Activated naive CD4-positive, alpha-beta T cell treated with anti-CD3 and anti-CD28 coated beads, Interleukin-2, amount 10 ng/mL, durations not matched to agents 7 days and 5 days (primary cell): ENCODE measurements around the gene FBXL17.

Source experiments
- CTCF ChIA-PET: fragments of 350-600 bp; sonication (Branson Sonifier 250); formaldehyde crosslinking; loops from one replicate; lab custom pipeline; 2021; ENCODE audit warnings: antibody characterized with exemption; lab: Charles Lee
- DNase-seq: peaks from one replicate; pipeline ENCODE4 v3.0.0-alpha.2; 2020
- H3K27ac Mint-ChIP-seq: one replicate; pipeline ENCODE4 v1.8.0; 2021; ENCODE audit warnings: mild to moderate bottlenecking, moderate library complexity, mixed read lengths
- H3K27me3 Mint-ChIP-seq: one replicate; pipeline ENCODE4 v1.8.0; 2021; ENCODE audit warnings: mild to moderate bottlenecking, mixed read lengths
- H3K36me3 Mint-ChIP-seq: one replicate; pipeline ENCODE4 v1.8.0; 2021; ENCODE audit warnings: mixed read lengths
- H3K4me1 Mint-ChIP-seq: one replicate; pipeline ENCODE4 v1.8.0; 2021; ENCODE audit warnings: mixed read lengths
- H3K4me3 Mint-ChIP-seq: one replicate; pipeline ENCODE4 v1.8.0; 2021; ENCODE audit warnings: mild to moderate bottlenecking, moderate library complexity, mixed read lengths
- H3K9me3 Mint-ChIP-seq: one replicate; pipeline ENCODE4 v1.8.0; 2021; ENCODE audit warnings: mixed read lengths

FBXL17 gene

DNA sequence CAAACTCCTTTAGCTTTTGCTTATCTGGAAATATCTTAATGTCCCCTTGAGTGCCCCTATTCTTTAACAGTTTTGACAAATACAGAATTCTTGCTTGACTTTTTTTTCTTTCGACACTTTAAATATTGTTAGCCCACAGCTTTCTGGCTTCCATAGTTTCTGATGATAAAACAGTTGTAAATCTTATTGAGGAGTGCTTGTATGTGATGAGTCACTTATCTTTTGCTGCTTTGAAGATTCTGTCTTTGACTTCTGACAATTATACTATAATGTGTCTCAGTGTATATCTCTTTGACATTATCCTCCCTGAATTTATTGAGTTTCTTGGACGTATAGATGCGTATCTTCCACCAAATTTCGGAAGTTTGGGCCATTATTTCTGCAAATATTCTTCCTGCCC is 21.6 kb downstream of the FBXL17 start:
- Mint-ChIP-seq H3K27ac (no peak overlapping the region), H3K36me3 (peaks cover 8% of the 10 kb centered on the region), H3K4me3 (no peak overlapping the region), H3K4me1 (no peaks in the 10 kb centered on the region), H3K9me3 (no peaks in the 10 kb centered on the region), H3K27me3 (no peaks in the 10 kb centered on the region)
- CTCF ChIA-PET, result no interaction called here
- DNase-seq, result no peak

DNA sequence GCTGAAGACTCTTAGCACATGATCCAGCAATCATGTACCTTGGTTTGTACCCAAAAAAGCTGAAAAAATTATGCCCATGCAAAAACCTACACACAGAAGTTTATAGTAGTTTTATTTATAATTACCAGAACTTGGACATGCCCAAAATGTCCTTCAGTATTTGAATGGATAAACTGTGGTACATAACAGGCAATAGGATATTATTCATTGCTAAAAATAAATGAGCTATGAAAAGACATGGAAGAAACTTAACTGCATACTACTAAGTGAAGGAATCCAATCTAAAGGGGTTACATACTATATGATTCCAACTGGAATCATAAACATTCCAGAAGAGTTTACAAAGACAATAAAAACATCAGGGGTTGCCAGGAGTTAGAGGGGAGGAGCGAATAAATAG is 25.6 kb downstream of the FBXL17 start:
- CTCF ChIA-PET, result no interaction called here
- H3K4me1 Mint-ChIP-seq, result no peaks in the 10 kb centered on the region
- no peaks in the 10 kb centered on the region for H3K9me3 Mint-ChIP-seq
- no peaks in the 10 kb centered on the region for H3K27me3 Mint-ChIP-seq
- no peak overlapping the region for H3K27ac Mint-ChIP-seq
- H3K36me3 Mint-ChIP-seq, result peaks cover 6% of the 10 kb centered on the region
- DNase-seq, result no peak
- no peak overlapping the region for H3K4me3 Mint-ChIP-seq

DNA sequence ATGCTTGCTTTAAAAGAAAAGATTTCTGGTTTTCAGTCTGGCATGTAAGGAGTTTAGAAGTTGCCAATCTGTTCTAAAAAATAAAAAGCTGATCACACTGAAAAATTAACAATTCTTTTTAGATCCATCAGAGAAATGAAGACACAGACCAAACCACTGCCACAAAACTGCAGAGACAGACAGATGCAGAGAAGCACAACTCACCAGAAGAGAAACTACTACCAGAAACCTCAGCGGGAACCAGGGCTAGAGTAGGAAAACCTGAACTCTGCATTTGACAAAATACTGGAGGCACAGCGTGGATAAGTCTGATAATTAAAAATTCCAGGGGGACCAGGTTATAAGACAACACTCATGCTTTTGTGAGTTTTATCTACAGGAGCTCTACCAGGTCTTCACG is 28.8 kb downstream of the FBXL17 start:
- CTCF ChIA-PET, result no interaction called here
- no peaks in the 10 kb centered on the region for H3K27me3 Mint-ChIP-seq

DNA sequence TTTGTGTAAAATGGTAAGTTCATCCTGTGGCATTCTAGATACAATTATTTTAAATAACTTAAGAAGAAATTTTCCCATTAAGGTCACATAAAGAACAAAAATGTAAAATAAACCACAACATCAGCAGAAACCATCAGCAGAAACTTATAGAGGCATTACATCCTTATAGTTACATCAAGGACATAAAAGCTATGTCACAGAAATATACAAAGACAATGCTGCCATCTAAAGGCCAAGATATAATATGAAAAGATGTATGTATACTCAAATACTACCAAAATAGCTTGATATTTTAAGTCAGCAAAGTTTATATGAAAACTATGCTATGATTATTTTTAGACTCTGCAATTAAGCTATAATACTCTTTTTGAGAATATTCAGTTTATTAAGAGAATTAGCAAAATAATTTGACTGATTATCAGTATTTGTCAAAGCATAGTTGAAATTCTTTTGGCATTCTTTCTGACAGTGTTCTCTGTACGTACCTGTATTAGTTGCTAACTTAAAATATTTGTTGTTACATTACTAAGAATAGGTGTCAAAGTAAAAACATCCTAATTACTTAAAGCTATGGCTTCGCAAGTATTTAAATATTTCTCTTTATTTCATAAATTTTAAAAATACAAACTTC is 36.2 kb downstream of the FBXL17 start:
- no peaks in the 10 kb centered on the region for H3K4me1 Mint-ChIP-seq
- H3K9me3 Mint-ChIP-seq, result no peaks in the 10 kb centered on the region
- DNase-seq, result no peak
- no peak overlapping the region for H3K27ac Mint-ChIP-seq
- no peak overlapping the region for H3K4me3 Mint-ChIP-seq
- H3K27me3 Mint-ChIP-seq, result no peaks in the 10 kb centered on the region
- H3K36me3 Mint-ChIP-seq, result peaks cover 1% of the 10 kb centered on the region
- CTCF ChIA-PET, result interaction anchor here (0.7 to 2.5 kb wide), 9 partner anchors 9 to 671 kb away, joined by 3 to 20 read pairs (median 3); no protein-coding TSS in a partner anchor

More for the DNA sequence above, 28.8 kb downstream of the FBXL17 start:
- no peaks in the 10 kb centered on the region for H3K36me3 Mint-ChIP-seq
- no peaks in the 10 kb centered on the region for H3K9me3 Mint-ChIP-seq
- no peak for DNase-seq
- no peak overlapping the region for H3K4me3 Mint-ChIP-seq
- H3K27ac Mint-ChIP-seq, result no peak overlapping the region
- no peaks in the 10 kb centered on the region for H3K4me1 Mint-ChIP-seq

DNA sequence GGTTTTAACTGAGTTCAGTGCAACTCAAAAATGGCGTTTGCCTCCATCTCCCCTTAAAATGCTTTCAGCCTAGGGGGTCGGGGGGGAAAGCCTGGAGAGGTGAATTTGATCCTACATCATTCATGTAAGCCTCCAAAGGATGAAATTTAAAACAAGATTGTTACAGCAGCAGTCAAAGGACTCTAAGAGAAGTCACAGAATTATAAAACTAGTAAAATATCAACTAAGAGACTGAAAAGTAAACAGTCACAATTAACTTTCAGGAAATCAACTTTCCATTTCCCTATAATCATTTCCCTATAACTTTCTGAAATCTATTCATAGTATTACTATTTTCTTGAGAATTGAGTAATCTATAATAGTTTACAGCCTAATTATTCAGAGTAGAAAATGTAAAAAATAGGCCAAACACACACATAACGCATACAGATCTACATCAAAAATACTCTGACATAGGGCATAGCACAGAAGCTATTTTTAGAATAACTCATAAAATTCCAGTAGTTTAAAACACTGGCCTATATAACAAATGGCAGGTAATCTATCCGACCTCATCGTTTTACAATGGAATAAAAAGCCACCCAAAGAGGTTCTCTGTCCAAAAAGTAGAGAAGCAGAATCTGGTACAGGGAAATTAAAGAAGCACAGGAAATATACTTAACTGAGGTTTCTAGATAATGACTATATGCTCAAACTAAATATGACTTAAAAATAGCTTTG is 37.6 kb downstream of the FBXL17 start:
- Mint-ChIP-seq H3K4me3 (no peak overlapping the region), H3K9me3 (no peaks in the 10 kb centered on the region), H3K27ac (no peak overlapping the region), H3K36me3 (peaks cover 1% of the 10 kb centered on the region), H3K4me1 (no peaks in the 10 kb centered on the region), H3K27me3 (no peaks in the 10 kb centered on the region)
- no peak for DNase-seq
- CTCF ChIA-PET, result interaction anchor here (0.7 to 2.5 kb wide), 4 partner anchors 10 to 594 kb away, joined by 3 to 20 read pairs (median 4); no protein-coding TSS in a partner anchor

DNA sequence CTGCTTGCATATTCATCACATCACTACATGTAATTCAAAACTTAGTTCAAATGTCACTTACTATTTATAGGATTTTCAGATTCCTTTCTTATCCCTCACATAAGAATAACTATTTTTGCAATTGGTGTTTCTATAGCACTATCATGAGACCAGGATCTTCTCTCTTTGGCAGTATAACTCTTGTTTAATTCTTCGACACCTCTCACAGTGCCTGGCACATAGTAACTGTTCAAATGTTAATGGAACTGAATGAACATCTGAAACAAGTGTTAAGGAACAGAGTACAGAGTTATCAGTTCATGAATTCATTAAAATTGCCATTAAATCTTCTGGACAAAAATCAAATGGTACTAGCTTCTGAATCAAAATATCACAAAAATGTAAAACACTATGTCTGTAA is 40.0 kb downstream of the FBXL17 start:
- no peaks in the 10 kb centered on the region for H3K9me3 Mint-ChIP-seq
- no peaks in the 10 kb centered on the region for H3K4me1 Mint-ChIP-seq
- H3K36me3 Mint-ChIP-seq, result peaks cover 1% of the 10 kb centered on the region
- CTCF ChIA-PET, result no interaction called here
- no peak overlapping the region for H3K27ac Mint-ChIP-seq
- no peaks in the 10 kb centered on the region for H3K27me3 Mint-ChIP-seq
- no peak for DNase-seq
- no peak overlapping the region for H3K4me3 Mint-ChIP-seq

DNA sequence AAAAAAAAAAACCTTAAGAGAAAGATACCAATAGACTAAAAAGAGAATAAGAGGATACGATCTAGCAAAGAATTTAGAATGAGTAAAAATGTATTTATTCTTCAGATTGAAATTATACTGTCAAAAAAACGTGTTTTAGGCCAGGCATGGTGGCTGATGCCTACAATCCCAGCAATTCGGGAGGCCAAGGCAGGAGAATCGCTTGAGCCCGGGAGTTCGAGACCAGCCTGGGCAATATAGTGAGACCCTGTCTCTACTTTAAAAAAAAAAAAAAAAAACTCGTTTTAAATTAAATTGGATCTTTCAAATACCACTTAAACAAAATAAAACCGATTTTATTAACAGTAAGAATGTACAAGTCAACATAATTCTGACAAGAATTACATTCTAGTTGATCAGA is 41.8 kb downstream of the FBXL17 start:
- DNase-seq, result no peak
- Mint-ChIP-seq H3K27me3 (no peaks in the 10 kb centered on the region), H3K9me3 (no peaks in the 10 kb centered on the region), H3K27ac (no peak overlapping the region), H3K4me1 (no peaks in the 10 kb centered on the region), H3K4me3 (no peak overlapping the region), H3K36me3 (no peaks in the 10 kb centered on the region)
- CTCF ChIA-PET, result no interaction called here

DNA sequence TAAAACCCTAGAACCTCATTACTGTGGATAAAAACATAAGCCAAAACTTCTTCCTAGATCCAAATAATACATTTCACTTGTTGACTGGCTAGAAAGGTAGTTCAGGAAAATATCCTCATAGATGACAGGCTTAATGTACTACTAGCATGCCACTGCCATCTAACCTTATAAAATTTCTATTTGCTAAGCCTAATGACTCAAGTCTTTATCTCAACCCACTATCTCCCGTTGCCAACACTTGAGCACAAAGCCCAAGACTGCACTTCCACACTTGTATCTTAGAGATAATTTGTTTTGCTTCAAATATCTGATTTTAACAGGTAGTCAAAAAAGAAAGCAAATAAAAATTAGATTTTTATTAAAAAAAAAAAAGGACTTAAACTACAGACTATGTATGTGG is 42.7 kb downstream of the FBXL17 start:
- no peak for DNase-seq
- H3K9me3 Mint-ChIP-seq, result no peaks in the 10 kb centered on the region
- no peak overlapping the region for H3K4me3 Mint-ChIP-seq
- no peaks in the 10 kb centered on the region for H3K4me1 Mint-ChIP-seq
- no peak overlapping the region for H3K27ac Mint-ChIP-seq
- H3K27me3 Mint-ChIP-seq, result no peaks in the 10 kb centered on the region
- CTCF ChIA-PET, result no interaction called here
- H3K36me3 Mint-ChIP-seq, result no peaks in the 10 kb centered on the region

DNA sequence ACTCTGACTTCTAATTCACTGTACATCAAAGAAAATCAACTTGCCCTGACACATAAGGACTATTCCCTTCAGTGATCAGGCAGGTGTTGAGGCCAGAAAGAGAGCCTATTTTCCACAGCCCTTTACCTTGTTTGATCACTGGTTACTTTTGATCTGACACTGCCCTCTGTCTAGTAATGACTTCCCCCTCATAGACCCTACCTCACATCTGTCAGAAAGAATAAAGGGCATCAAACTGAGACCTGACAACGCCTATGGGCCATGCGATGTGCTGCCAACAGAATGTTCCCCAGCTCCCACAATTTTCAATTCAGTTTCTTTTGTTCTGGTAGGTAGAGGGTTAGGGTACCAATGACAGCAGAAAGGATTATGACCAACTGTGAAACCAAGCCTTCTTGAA is 47.7 kb downstream of the FBXL17 start:
- Mint-ChIP-seq H3K4me1 (no peaks in the 10 kb centered on the region), H3K9me3 (no peaks in the 10 kb centered on the region), H3K4me3 (no peak overlapping the region), H3K27ac (no peak overlapping the region), H3K27me3 (no peaks in the 10 kb centered on the region), H3K36me3 (no peaks in the 10 kb centered on the region)
- DNase-seq, result no peak
- CTCF ChIA-PET, result interaction anchor here (1.1 kb wide), 1 partner anchor 11 kb away, joined by 5 read pairs; no protein-coding TSS in a partner anchor

DNA sequence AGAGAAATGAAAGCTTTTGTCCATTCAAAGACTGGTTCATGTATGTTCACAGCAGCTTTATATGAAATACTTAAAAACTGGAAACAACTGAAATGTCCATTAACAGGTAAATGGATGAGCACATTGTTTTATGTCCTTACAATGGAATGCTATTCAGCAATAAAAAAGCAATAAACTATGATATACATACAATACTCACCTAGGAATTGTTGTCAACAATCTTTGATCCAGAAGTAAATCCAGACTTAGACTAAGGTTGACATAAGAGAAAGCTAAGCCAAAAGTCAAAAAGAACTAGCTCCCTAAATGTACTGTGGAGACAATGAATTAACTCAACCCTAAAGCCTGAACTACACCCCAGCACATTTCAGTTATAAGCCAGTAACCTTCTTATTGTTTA is 54.9 kb downstream of the FBXL17 start:
- no peaks in the 10 kb centered on the region for H3K27me3 Mint-ChIP-seq
- CTCF ChIA-PET, result no interaction called here
- no peak overlapping the region for H3K27ac Mint-ChIP-seq
- H3K4me1 Mint-ChIP-seq, result no peaks in the 10 kb centered on the region
- H3K4me3 Mint-ChIP-seq, result no peak overlapping the region
- DNase-seq, result no peak
- peaks cover 5% of the 10 kb centered on the region for H3K36me3 Mint-ChIP-seq
- H3K9me3 Mint-ChIP-seq, result no peaks in the 10 kb centered on the region

DNA sequence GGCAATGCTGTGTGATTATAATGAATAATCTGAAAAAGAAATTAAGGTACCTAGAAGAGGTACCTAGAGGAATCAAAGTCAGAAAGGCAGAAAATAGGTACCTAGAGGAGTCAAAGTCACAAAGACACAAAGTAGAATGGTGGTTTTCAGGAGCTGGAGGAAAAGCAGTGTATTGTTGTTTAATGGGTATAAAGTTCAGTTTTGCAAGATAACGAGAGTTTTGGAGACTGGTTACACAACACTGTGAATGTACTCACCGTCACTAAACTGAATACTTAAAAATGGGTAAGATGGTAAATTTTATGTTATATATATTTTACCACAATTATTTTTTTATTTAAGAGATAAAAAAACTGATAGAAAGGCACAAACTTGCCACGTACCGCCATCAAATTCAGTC is 57.0 kb downstream of the FBXL17 start:
- Mint-ChIP-seq H3K4me3 (no peak overlapping the region), H3K4me1 (no peaks in the 10 kb centered on the region), H3K9me3 (no peaks in the 10 kb centered on the region), H3K36me3 (peaks cover 5% of the 10 kb centered on the region), H3K27me3 (no peaks in the 10 kb centered on the region), H3K27ac (no peak overlapping the region)
- CTCF ChIA-PET, result no interaction called here
- DNase-seq, result no peak

DNA sequence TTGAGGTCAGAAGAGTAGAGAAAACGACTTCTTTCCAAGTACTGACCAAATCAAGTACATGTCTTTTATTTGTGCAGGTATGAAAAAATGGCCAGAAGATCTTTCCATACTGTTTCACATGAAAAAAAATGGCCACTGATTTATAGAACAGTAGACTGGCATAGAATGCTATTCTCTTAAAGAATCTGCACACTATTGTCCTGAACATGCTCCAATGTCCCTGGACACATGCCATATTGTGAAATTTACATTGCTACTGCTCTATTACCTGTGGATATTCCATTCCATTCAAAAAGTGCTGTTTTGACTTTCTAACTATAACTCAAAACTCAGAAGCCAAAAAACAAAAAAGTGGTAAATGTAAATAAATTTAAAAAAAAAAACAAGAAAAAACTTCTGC is 60.6 kb downstream of the FBXL17 start:
- Mint-ChIP-seq H3K4me3 (no peak overlapping the region), H3K36me3 (peaks cover 3% of the 10 kb centered on the region), H3K27me3 (no peaks in the 10 kb centered on the region), H3K27ac (no peak overlapping the region), H3K9me3 (no peaks in the 10 kb centered on the region), H3K4me1 (no peaks in the 10 kb centered on the region)
- CTCF ChIA-PET, result no interaction called here
- no peak for DNase-seq

DNA sequence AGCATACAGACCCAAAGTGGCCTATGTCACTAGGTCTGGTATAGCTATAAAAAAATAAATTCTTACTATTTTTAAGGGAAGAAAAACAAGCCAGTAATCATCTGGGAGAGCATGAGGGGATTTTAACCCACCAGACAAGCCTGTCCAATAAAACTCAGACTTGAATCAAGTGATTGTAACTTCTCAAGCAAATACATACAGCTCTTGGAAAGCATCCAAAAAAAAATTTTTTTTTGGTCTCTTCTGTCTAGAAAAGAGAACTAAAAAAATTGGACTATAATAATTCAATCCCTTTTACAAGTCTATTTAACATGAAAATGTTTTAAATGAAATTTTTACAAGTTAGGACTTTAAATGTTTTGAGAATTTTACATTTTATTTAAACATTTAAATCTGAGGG is 61.7 kb downstream of the FBXL17 start:
- Mint-ChIP-seq H3K36me3 (peaks cover 3% of the 10 kb centered on the region), H3K4me3 (no peak overlapping the region), H3K27me3 (no peaks in the 10 kb centered on the region), H3K27ac (no peak overlapping the region), H3K4me1 (no peaks in the 10 kb centered on the region), H3K9me3 (no peaks in the 10 kb centered on the region)
- DNase-seq, result no peak
- CTCF ChIA-PET, result interaction anchor here (0.9 kb wide), 1 partner anchor 25 kb away, joined by 3 read pairs; no protein-coding TSS in a partner anchor

DNA sequence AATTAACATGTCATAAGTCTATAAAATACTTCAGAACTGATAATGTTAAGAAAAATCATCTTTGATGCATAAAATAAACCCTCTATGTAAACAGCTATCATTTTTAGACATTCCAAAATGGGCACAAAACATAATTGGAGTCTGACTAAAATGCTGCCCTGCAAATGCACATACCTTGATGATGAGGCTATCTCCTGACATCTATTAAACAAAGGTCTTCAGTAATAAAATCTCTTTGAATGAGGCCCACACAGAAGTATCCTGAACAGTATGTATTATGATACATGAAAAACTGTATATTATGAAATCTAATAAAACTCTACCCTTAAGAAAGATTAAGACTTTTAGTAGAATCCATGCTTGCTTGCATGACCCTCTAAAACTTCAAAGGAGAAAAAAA is 66.1 kb downstream of the FBXL17 start:
- Mint-ChIP-seq H3K27me3 (no peaks in the 10 kb centered on the region), H3K36me3 (peaks cover under 1% of the 10 kb centered on the region), H3K9me3 (no peaks in the 10 kb centered on the region), H3K27ac (no peak overlapping the region), H3K4me3 (no peak overlapping the region), H3K4me1 (no peaks in the 10 kb centered on the region)
- CTCF ChIA-PET, result no interaction called here
- DNase-seq, result no peak

DNA sequence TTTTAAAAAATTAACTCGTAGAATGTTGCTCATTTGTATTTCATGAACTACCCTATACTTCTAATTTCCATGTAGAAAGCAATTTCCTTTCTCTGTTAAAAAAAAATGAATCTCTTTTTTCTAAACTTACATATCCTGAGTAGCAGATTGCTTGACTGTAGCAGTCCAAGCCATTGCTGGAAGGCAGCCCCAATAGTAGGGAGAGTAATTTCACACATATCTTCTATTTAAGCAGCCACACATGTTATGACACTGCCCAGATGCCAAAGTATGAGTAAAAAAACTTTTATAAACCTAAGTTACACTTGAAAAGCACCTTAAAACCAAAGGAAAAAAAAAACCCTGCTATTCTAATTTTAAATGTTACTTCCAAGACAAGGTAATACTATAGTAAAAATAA is 69.6 kb downstream of the FBXL17 start:
- Mint-ChIP-seq H3K27ac (no peak overlapping the region), H3K36me3 (peaks cover 3% of the 10 kb centered on the region), H3K4me3 (no peak overlapping the region), H3K9me3 (no peaks in the 10 kb centered on the region), H3K27me3 (no peaks in the 10 kb centered on the region), H3K4me1 (no peaks in the 10 kb centered on the region)
- CTCF ChIA-PET, result no interaction called here
- no peak for DNase-seq
